HepG2 (cell line): ENCODE measurements around the gene LONP1. TPM values are rescaled to one million over a fixed set of nuclear protein-coding genes. Genes with fewer than 3 reads are reported as not detected.

Experiments used
- ATM ChIP-seq: fragments of 450-650 bp; IDR thresholded peaks from 2 replicates; pipeline ENCODE4 v1.7.1; 2017; ENCODE audit warnings: mild to moderate bottlenecking, borderline replicate concordance
- GABPB1 ChIP-seq: IDR thresholded peaks from 2 replicates; pipeline ENCODE4 v1.6.1; 2016; ENCODE audit warnings: mild to moderate bottlenecking, missing genetic modification reagents, moderate library complexity, missing compliant biosample characterization
- KDM5A ChIP-seq: fragments of 200-600 bp; sonication (generic); IDR thresholded peaks from 2 replicates; pipeline ENCODE4 v1.7.0; 2018; ENCODE audit warnings: antibody characterized with exemption, mild to moderate bottlenecking, low read length, borderline replicate concordance
- POGZ ChIP-seq: sonication (generic); formaldehyde crosslinking; IDR thresholded peaks from 2 replicates; pipeline ENCODE4 v1.4.0; 2020; ENCODE audit warnings: mild to moderate bottlenecking, missing genetic modification reagents
- RBM39 ChIP-seq: fragments of 200-400 bp; formaldehyde crosslinking; IDR thresholded peaks from one replicate; pipeline ENCODE4 v1.6.1; 2018; ENCODE audit warnings: antibody characterized with exemption, mild to moderate bottlenecking, low read depth, low read length; ENCODE audit not compliant: poor library complexity, severe bottlenecking
- RFXAP ChIP-seq: sonication (generic); formaldehyde crosslinking; IDR thresholded peaks from 2 replicates; pipeline ENCODE4 v1.4.0; 2020; ENCODE audit warnings: missing genetic modification reagents, borderline replicate concordance
- SMAD1 ChIP-seq: sonication (generic); formaldehyde crosslinking; IDR thresholded peaks from 2 replicates; pipeline ENCODE4 v1.4.0; 2020; ENCODE audit warnings: missing genetic modification reagents, low read depth, mild to moderate bottlenecking, borderline replicate concordance
- ZNF20 ChIP-seq: sonication (generic); formaldehyde crosslinking; IDR thresholded peaks from 2 replicates; pipeline ENCODE4 v1.4.0; 2020; ENCODE audit warnings: mild to moderate bottlenecking, moderate library complexity, missing genetic modification reagents
- ZNF253 ChIP-seq: sonication (generic); formaldehyde crosslinking; IDR thresholded peaks from 2 replicates; pipeline ENCODE4 v1.8.0; 2022; ENCODE audit warnings: mild to moderate bottlenecking, missing genetic modification reagents, borderline replicate concordance
- ZNF367 ChIP-seq: sonication (generic); formaldehyde crosslinking; IDR thresholded peaks from 2 replicates; pipeline ENCODE4 v1.4.0; 2020; ENCODE audit warnings: missing genetic modification reagents, borderline replicate concordance
- ZNF510 ChIP-seq: sonication (generic); formaldehyde crosslinking; IDR thresholded peaks from 2 replicates; pipeline ENCODE4 v1.4.0; 2020; ENCODE audit warnings: low read depth, mild to moderate bottlenecking, missing genetic modification reagents
- ZNF878 ChIP-seq: sonication (generic); formaldehyde crosslinking; IDR thresholded peaks from 2 replicates; pipeline ENCODE4 v1.8.1; 2023; ENCODE audit warnings: mild to moderate bottlenecking, missing genetic modification reagents, moderate library complexity
- polyA plus RNA-seq, 8 experiments: library from polyadenylated mRNA; depleted of rRNA in 3 of 8; stranded (reverse) in 7 of 8; unstranded in 1 of 8; fragments of >200 nt; fragmentation: Illumina TruSeq in 4 of 8; extraction: Trizol in 4 of 8; gene quantifications; 2 replicates each; pipeline versions ENCODE4 v1.2.1 to v1.2.3, GENCODE V29; 2011 to 2016; ENCODE audit warnings: low read depth in 4 of 8, missing spikeins in 1 of 8, mixed read lengths in 1 of 8; ENCODE audit not compliant: insufficient read depth in 1 of 8
- total RNA-seq, 5 experiments: library from RNA; depleted of rRNA; stranded (reverse); fragments of >200 nt; fragmentation: Illumina TruSeq; extraction: Trizol; gene quantifications; 2 replicates each; pipeline ENCODE4 v1.2.3, GENCODE V29; 2016; ENCODE audit warnings: low read depth in 1 of 5
- TF ChIP-seq, protein P1 (sequence below): sonication (generic); formaldehyde crosslinking; IDR thresholded peaks from 2 replicates; pipeline ENCODE4 v1.4.0; 2020; ENCODE audit warnings: low read depth, mild to moderate bottlenecking, missing genetic modification reagents
- TF ChIP-seq, protein P2 (sequence below): fragments of 450-650 bp; IDR thresholded peaks from 2 replicates; pipeline ENCODE4 v1.6.1; 2017; ENCODE audit warnings: mild to moderate bottlenecking
- TF ChIP-seq, protein P3 (sequence below): sonication (generic); formaldehyde crosslinking; IDR thresholded peaks from 2 replicates; pipeline ENCODE4 v1.4.0; 2020; ENCODE audit warnings: mild to moderate bottlenecking, missing genetic modification reagents
- TF ChIP-seq, protein P4 (sequence below): sonication (generic); formaldehyde crosslinking; IDR thresholded peaks from 2 replicates; pipeline ENCODE4 v1.4.0; 2020; ENCODE audit warnings: missing genetic modification reagents, borderline replicate concordance
- TF ChIP-seq, protein P5 (sequence below): sonication (generic); formaldehyde crosslinking; IDR thresholded peaks from 2 replicates; pipeline ENCODE4 v1.5.1; 2020; ENCODE audit warnings: mild to moderate bottlenecking, missing genetic modification reagents, moderate library complexity

LONP1 gene
- total and polyA plus RNA-seq, 2 of the 13 experiments (the other 11 are each of a cell fraction or from before 2014, with no cell fraction given): 59.5 to 76.8 TPM

DNA sequence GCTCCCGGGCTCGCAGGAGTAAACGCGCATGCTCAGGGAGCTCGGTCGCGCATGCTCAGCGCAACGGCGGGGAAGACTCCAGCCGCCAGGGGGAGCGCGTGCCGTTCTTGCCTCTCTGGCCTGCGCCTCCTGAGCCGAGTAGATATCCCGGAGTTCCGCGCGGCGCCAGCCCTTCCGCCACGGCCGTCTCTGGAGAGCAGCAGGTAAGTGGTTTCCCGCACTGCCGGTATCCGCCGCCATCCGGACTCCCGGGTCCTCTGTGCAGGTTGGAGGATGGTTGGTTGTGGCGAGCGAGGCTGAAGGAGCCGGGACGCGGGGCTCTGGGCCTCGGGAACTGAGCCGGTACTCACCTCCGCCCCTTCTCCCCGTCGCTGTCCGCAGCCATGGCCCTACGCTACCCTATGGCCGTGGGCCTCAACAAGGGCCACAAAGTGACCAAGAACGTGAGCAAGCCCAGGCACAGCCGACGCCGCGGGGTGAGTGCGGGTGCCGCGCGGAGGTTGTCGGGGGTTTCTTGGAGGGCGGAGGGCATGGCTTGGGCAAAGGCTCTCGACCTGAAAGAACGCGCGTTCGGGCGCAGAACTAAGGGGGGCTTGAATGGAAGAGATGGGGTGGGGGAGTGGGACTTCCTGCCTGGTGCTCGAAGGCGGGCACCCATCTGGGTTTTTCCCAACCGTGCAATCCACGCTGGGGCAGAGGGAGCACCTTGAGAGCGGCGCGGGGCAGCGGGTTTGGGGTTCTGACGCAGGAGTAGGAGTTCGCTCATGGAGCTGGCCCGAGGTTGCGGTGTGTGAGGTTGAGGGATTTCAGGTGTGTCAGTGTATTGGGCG, 29.6 kb downstream of the LONP1 start, which contains the start of gene RPL36 (continued):
- TF ChIP-seq, protein P1, sequence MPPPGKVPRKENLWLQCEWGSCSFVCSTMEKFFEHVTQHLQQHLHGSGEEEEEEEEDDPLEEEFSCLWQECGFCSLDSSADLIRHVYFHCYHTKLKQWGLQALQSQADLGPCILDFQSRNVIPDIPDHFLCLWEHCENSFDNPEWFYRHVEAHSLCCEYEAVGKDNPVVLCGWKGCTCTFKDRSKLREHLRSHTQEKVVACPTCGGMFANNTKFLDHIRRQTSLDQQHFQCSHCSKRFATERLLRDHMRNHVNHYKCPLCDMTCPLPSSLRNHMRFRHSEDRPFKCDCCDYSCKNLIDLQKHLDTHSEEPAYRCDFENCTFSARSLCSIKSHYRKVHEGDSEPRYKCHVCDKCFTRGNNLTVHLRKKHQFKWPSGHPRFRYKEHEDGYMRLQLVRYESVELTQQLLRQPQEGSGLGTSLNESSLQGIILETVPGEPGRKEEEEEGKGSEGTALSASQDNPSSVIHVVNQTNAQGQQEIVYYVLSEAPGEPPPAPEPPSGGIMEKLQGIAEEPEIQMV (CRISPR knock-in tag): peak; percentile 57; the same call in 1 of the 2 replicates
- TF ChIP-seq KDM5A (peak; percentile 66; the same call in 1 of the 2 replicates), ZNF20 (CRISPR knock-in tag) (0 out of 2 replicates have a peak, but pooled peaks have one; percentile 16), POGZ (CRISPR knock-in tag) (peak; percentile 73), RBM39 (peak; percentile 98), GABPB1 (CRISPR knock-in tag) (peak; percentile 94), ZNF510 (CRISPR knock-in tag) (peak; percentile 67; the same call in 1 of the 2 replicates), ZNF367 (CRISPR knock-in tag) (0 out of 2 replicates have a peak, but pooled peaks have one; percentile 43), RFXAP (CRISPR knock-in tag) (peak; percentile 84), ZNF253 (peak; percentile 55; the same call in 1 of the 2 replicates), ZNF878 (CRISPR knock-in tag) (no peak; the same call in 1 of the 2 replicates), SMAD1 (CRISPR knock-in tag) (peak; percentile 99), ATM (no peak)
- TF ChIP-seq, protein P2, sequence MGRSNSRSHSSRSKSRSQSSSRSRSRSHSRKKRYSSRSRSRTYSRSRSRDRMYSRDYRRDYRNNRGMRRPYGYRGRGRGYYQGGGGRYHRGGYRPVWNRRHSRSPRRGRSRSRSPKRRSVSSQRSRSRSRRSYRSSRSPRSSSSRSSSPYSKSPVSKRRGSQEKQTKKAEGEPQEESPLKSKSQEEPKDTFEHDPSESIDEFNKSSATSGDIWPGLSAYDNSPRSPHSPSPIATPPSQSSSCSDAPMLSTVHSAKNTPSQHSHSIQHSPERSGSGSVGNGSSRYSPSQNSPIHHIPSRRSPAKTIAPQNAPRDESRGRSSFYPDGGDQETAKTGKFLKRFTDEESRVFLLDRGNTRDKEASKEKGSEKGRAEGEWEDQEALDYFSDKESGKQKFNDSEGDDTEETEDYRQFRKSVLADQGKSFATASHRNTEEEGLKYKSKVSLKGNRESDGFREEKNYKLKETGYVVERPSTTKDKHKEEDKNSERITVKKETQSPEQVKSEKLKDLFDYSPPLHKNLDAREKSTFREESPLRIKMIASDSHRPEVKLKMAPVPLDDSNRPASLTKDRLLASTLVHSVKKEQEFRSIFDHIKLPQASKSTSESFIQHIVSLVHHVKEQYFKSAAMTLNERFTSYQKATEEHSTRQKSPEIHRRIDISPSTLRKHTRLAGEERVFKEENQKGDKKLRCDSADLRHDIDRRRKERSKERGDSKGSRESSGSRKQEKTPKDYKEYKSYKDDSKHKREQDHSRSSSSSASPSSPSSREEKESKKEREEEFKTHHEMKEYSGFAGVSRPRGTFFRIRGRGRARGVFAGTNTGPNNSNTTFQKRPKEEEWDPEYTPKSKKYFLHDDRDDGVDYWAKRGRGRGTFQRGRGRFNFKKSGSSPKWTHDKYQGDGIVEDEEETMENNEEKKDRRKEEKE: no peak
- TF ChIP-seq, protein P3, sequence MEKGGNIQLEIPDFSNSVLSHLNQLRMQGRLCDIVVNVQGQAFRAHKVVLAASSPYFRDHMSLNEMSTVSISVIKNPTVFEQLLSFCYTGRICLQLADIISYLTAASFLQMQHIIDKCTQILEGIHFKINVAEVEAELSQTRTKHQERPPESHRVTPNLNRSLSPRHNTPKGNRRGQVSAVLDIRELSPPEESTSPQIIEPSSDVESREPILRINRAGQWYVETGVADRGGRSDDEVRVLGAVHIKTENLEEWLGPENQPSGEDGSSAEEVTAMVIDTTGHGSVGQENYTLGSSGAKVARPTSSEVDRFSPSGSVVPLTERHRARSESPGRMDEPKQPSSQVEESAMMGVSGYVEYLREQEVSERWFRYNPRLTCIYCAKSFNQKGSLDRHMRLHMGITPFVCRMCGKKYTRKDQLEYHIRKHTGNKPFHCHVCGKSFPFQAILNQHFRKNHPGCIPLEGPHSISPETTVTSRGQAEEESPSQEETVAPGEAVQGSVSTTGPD (CRISPR knock-in tag): no peak
- TF ChIP-seq, protein P4, sequence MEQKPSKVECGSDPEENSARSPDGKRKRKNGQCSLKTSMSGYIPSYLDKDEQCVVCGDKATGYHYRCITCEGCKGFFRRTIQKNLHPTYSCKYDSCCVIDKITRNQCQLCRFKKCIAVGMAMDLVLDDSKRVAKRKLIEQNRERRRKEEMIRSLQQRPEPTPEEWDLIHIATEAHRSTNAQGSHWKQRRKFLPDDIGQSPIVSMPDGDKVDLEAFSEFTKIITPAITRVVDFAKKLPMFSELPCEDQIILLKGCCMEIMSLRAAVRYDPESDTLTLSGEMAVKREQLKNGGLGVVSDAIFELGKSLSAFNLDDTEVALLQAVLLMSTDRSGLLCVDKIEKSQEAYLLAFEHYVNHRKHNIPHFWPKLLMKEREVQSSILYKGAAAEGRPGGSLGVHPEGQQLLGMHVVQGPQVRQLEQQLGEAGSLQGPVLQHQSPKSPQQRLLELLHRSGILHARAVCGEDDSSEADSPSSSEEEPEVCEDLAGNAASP (CRISPR knock-in tag): peak; percentile 63; the same call in 1 of the 2 replicates
- TF ChIP-seq, protein P5, sequence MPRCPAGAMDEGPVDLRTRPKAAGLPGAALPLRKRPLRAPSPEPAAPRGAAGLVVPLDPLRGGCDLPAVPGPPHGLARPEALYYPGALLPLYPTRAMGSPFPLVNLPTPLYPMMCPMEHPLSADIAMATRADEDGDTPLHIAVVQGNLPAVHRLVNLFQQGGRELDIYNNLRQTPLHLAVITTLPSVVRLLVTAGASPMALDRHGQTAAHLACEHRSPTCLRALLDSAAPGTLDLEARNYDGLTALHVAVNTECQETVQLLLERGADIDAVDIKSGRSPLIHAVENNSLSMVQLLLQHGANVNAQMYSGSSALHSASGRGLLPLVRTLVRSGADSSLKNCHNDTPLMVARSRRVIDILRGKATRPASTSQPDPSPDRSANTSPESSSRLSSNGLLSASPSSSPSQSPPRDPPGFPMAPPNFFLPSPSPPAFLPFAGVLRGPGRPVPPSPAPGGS (CRISPR knock-in tag): peak; percentile 85
